EH (cell line): ENCODE measurements around the gene SSH2.

Experiments used
- DNase-seq: peaks from one replicate; pipeline ENCODE4 v3.0.0-alpha.2; 2015; ENCODE audit warnings: low read depth

The SSH2 gene

GRCh38 chr17:29624586-29624985 is 305.4 kb downstream of the SSH2 start:
- DNase-seq = no peak

DNA sequence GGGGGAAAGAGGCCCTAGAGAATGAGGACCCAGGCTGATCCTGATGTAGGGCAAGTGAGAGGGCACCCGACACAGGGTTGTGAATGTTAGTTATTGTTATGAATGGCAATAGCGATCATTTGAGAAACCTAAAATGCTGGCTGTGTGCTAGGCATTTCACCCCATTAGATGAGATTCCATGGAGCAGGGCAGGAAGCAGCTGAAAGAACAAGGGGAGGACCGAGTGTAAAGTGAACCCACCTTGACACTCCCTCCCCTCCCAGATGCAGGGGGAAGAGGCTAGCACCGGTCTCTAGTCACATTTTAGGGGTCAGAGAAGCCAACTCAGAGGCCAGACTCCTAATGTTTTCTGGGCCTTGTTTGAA is 306.8 kb downstream of the SSH2 start:
- no peak for DNase-seq

GRCh38 chr17:29622337-29623282 is 307.4 kb downstream of the SSH2 start, which contains the start of gene CORO6:
Gene CORO6, minus strand, starts transcription at chr17:29622912. Its CDS starts 1,491 bp downstream, at chr17:29621421.
- DNase-seq = peak; percentile 67

GRCh38 chr17:29621751-29622194 is 308.3 kb downstream of the SSH2 start:
- DNase-seq = peak; percentile 46

DNA sequence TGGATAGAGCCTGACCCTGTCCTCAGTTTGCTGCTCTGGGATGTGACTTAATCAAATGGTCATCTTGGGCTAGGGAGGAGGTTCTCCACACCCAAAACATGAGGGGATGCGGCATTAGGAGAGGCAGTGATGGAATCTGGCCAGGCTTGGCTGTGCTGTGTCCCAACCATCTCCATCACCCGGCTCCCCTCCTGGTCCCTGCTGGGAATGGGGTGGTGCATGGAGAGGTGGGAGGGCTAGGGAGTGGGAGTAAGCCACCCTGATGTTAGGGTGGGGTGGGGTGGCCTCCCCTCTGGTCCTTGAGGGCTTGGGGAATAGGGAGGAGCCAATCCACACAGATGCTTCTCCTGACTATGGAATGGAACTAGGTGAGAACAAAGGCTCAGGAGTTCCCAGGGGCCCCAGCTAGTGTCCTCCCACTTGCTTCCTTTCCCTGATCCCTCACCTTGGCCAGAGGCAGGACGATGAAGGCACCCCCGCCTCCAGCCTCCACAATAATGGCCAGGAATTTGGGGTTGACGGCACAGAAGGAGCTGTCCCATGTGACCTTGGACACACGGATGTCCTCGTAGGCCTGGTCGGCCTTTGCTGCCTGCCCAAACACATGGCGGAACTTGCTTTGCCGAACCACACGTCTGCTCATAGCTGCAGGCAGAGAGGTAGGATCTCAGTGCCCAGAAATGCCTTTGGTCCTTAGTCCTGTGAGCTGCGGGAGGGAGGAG is 309.1 kb downstream of the SSH2 start:
- DNase-seq = no peak

- peak; percentile 72 for DNase-seq
Observed at GRCh38 chr17:29620271-29620670, 309.8 kb downstream of the SSH2 start.

- DNase-seq = peak; percentile 77
Observed at GRCh38 chr17:29619251-29619650, 310.8 kb downstream of the SSH2 start.

DNA sequence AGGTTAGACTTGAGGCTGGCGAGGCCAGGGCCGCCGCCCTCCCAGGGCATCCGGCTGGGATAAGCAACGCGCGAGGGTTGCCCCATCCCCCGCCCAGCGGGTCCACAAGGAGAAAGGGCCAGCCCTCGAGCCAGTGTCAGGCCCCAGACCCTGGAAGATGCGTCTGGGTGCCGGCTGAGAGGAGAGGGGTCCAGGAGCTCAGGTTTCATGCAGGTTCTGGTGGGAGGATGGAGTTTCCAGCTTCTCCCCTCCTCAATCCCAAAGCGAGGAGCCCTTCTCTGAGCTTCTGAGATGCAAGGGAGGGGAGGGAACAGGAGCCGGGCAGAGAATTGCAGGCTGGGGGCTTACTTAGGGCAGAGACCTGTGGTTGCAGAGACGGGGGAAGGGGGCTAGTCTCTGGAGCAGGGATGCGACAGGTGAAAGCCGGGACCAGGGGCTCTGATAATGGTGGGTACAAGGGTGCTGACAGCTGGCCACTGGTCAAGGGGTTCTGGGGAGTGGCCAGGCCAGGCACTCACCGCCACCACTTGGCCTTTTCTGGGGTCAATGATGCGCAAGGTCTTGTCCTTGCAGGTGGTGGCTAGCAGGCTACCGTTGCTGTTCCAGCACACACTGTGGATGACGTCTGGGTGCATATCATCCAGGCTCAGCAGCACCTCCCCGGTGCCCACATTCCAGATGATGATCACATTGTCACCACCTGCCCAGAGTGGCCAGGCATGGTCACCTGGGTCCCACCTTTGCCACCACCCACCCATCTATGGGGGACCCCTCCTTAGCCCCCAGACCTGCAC is 311.6 kb downstream of the SSH2 start:
- no peak for DNase-seq

- DNase-seq = peak; percentile 60
Observed at GRCh38 chr17:29617481-29618271, 312.4 kb downstream of the SSH2 start.

DNA sequence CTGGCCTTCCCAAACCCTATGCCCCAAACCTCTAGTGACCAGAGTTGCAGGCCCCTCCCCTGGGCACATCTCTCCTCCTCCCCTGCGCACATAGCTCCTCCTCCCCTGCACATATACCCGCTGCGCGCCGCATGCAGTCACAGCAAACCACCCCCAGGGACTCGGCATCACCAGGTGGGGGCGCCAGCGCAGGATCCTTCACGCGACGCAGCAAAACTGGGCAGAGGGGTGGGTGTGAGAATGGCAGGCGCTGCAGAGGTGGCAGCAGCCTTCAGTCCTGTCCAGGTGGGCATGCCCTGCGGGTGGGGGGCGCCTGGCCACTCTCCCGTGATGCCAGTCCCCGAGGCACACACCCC is 312.9 kb downstream of the SSH2 start:
- peak; percentile 65 for DNase-seq

GRCh38 chr17:29616300-29617048 is 313.6 kb downstream of the SSH2 start:
- DNase-seq = no peak

DNA sequence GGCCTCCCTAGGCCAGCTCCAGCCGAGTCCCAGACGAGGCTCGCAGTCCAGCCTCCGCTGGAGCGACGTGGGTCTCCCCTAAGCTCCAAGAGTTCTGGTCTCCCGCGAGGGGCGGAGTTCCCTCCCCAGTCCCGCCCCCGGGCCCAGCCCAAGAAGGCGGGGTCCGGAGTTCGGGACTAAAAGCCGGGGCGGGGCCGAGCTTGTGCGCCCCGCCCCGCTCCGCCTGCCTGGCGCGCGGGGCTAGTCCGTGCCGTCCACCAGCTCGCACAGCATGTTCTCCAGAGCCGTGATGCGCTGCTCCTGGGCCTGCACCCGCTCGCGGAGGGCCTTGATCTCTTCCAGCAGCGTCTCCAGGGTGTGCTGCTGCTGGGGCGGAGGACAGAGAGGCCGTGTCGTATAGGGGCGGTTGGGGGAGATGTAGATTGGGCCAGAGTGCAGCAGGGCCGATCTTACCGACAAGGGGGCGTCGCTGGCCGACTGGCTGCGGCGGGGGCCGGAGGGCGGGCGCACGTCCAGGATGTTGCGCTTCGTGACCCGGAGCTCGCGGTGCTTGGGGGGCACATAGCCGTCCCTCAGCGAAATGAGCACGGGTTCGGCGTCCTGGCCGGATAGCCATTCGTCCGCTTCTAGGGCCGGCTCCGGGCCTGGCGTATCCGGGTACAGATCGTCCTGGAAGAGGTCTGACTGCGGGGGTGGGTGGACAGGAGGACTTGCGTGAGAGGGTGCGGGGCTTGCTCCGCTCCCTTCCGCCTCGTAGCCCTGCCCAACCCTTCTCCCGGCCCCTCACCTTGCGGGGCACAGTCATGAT is 314.3 kb downstream of the SSH2 start:
- peak; percentile 84 for DNase-seq

GRCh38 chr17:29615048-29615385 is 315.0 kb downstream of the SSH2 start:
- peak; percentile 34 for DNase-seq

GRCh38 chr17:29614349-29615047 is 315.5 kb downstream of the SSH2 start:
- no peak for DNase-seq

DNA sequence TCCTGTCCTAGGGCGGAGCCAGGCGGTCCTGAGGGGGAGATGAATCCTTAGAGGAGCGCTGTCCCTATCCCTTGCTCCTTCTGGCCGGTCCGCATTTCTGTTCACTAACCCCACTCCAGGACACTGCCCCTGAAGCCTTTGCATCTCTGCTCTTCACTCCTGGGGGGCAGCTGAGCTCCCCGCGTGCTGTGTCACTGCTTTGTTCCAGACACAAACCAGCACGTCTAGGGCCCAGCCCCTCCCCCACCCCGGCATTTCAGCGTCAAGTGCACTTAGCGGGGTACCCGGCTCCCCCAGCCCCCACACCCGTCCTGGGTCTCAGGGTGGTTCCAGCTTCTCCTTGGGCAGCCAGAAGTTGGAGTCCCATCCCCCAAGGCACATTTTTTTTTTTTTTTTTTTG is 316.2 kb downstream of the SSH2 start:
- no peak for DNase-seq

- DNase-seq = peak; percentile 83
Observed at GRCh38 chr17:29613352-29613837, 316.6 kb downstream of the SSH2 start.

DNA sequence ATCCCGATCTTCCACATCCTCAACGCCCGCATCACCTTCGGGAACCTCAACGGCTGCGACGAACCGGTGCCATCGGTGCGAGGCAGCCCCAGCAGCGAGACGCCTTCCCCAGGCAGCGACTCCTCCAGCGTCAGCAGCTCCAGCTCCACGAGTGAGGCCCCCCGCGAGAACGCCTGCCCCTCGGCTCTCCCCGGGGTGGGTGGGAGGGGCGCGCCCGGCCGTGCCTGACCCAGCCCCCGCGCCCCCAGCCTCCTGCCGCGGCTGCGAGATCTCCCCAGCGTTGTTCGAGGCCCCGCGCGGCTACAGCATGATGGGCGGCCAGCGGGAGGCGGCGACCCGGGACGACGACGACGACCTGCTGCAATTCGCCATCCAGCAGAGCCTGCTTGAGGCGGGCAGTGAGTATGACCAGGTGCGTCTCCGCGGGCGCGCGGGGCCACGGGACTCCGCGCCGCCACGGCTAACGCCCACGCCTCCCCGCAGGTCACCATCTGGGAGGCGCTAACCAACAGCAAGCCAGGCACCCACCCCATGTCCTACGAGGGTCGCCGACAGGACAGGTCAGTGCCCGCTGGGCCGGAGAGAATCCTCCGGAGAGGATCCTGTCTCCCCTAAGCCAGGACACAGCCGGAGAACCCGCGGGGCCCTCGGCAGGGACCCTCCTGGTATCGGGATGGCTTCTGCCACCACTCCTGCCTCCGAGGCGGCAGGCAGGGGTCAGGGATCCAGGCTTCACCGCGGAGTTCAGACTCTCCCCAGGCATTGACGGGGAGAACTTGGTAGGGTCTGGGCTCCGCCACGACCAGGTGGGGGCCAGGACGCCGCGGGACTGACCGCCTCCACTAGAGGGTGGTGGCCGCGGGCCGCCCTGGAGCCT is 317.4 kb downstream of the SSH2 start:
- no peak for DNase-seq

DNA sequence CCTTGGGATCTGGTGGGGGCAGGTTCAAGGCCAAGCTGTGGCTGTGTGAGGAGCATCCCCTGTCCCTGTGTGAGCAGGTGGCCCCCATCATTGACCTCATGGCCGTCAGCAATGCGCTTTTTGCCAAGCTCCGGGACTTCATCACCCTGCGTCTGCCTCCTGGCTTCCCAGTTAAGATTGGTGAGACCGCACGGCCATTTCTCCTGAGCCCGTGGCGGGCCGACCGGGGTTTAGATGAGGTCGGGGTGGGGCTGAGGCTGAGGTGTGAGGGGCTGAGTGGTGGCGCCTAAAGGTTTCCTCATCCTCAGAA is 318.0 kb downstream of the SSH2 start:
- DNase-seq = no peak
